Activated CD8-positive, alpha-beta T cell treated with anti-CD3 and anti-CD28 coated beads for 36 hours (primary cell): ENCODE measurements around the gene ZC3HAV1. TPM values are rescaled to one million over a fixed set of nuclear protein-coding genes. Genes with fewer than 3 reads are reported as not detected.
A peak's percentile ranks its signal among the peaks of the same experiment; 100 is the strongest.
"Not testable (repeated sequence)": the region's sequence is repeated elsewhere in the genome, so short reads cannot be mapped to it uniquely, and the experiment has no call there.

Experiments used
- ATAC-seq: fragments of 200-7000 bp; cut with Tn5 transposase; one replicate; pipeline ENCODE4 v1.10.0; 2021; ENCODE audit warnings: mild to moderate bottlenecking, moderate library complexity
- CTCF ChIA-PET: fragments of 350-600 bp; sonication (Branson Sonifier 250); formaldehyde crosslinking; loops from one replicate; lab custom pipeline; 2021; ENCODE audit warnings: antibody characterized with exemption; lab: Charles Lee
- POLR2A ChIA-PET: fragments of 350-600 bp; sonication (Branson Sonifier 250); formaldehyde crosslinking; loops from one replicate; lab custom pipeline; 2021; ENCODE audit warnings: antibody characterized with exemption; lab: Charles Lee
- DNase-seq: peaks from one replicate; pipeline ENCODE4 v3.0.0-alpha.2; 2020
- H3K27ac Mint-ChIP-seq: one replicate; pipeline ENCODE4 v1.8.0; 2021; ENCODE audit warnings: mild to moderate bottlenecking, mixed read lengths
- H3K27me3 Mint-ChIP-seq: one replicate; pipeline ENCODE4 v1.8.0; 2021; ENCODE audit warnings: mixed read lengths
- H3K36me3 Mint-ChIP-seq: one replicate; pipeline ENCODE4 v1.8.0; 2021; ENCODE audit warnings: low read depth, mixed read lengths
- H3K4me1 Mint-ChIP-seq: one replicate; pipeline ENCODE4 v1.8.0; 2021; ENCODE audit warnings: low read depth, mixed read lengths
- H3K4me3 Mint-ChIP-seq: one replicate; pipeline ENCODE4 v1.8.0; 2021; ENCODE audit warnings: mild to moderate bottlenecking, moderate library complexity, mixed read lengths
- H3K9me3 Mint-ChIP-seq: one replicate; pipeline ENCODE4 v1.8.0; 2021; ENCODE audit warnings: mixed read lengths
- CTCF ChIP-seq: fragments of 200-600 bp; IDR thresholded peaks from one replicate; pipeline ENCODE4 v1.8.0; 2022; ENCODE audit warnings: antibody characterized with exemption, mild to moderate bottlenecking
- intact Hi-C: fragments of 100-400 bp; cut with micrococcal nuclease; formaldehyde crosslinking; loops from one replicate; pipeline ENCODE4 v1.10.0; 2022
- total RNA-seq, 2 experiments: library from RNA; stranded (reverse); gene quantifications; one replicate each; pipeline ENCODE4 v1.2.3, GENCODE V29; 2021

Gene ZC3HAV1
- total RNA-seq, 2 experiments from 2014 or later: 125 to 128 TPM

- POLR2A ChIA-PET: interaction anchor here (0.6 to 3.2 kb wide), 4 partner anchors 9 to 175 kb away, joined by 3 to 10 read pairs (median 4); no protein-coding TSS in a partner anchor
These were observed 31.1 kb downstream of the ZC3HAV1 start for GRCh38 chr7:139078399-139078798.

GRCh38 chr7:139077706-139078105, 31.8 kb downstream of the ZC3HAV1 start:
- H3K4me3 Mint-ChIP-seq, DNase-seq, ATAC-seq, H3K9me3 Mint-ChIP-seq, H3K27me3 Mint-ChIP-seq: not testable (repeated sequence)
- POLR2A ChIA-PET: interaction anchor here (0.8 to 1.2 kb wide), 3 partner anchors 20 to 28 kb away, joined by 3 to 4 read pairs (median 3); no protein-coding TSS in a partner anchor
- Mint-ChIP-seq H3K4me1 (peaks cover 71% of the 10 kb centered on the region), H3K36me3 (peaks cover 82% of the 10 kb centered on the region), H3K27ac (peak overlapping the region; percentile 91)
- intact Hi-C loops: loop anchor here (10.0 kb wide), 1 partner anchor 193 kb away; no protein-coding TSS in a partner anchor
- CTCF ChIA-PET: interaction anchor here (1.7 to 3.8 kb wide), 2 partner anchors 17 to 34 kb away, joined by 3 to 37 read pairs; no protein-coding TSS in a partner anchor

More at GRCh38 chr7:139078399-139078798, 31.1 kb downstream of the ZC3HAV1 start:
- Mint-ChIP-seq H3K27ac (peak overlapping the region; percentile 91), H3K4me3 (no peak overlapping the region), H3K36me3 (peaks cover 83% of the 10 kb centered on the region), H3K27me3 (no peaks in the 10 kb centered on the region), H3K4me1 (peaks cover 73% of the 10 kb centered on the region), H3K9me3 (no peaks in the 10 kb centered on the region)
- no peak for TF ChIP-seq CTCF
- CTCF ChIA-PET: interaction anchor here (1.2 to 1.7 kb wide), 2 partner anchors 35 to 68 kb away, joined by 3 read pairs; no protein-coding TSS in a partner anchor
- ATAC-seq: no peak
- DNase-seq: no peak
- intact Hi-C loops: loop anchor here (10.0 kb wide), 1 partner anchor 194 kb away; no protein-coding TSS in a partner anchor

GRCh38 chr7:139075871-139076686, 33.4 kb downstream of the ZC3HAV1 start:
- intact Hi-C loops: loop anchor here (10.0 kb wide), 1 partner anchor 191 kb away; no protein-coding TSS in a partner anchor
- ChIA-PET POLR2A (interaction anchor here (1.0 to 3.5 kb wide), 8 partner anchors 8 to 65 kb away, joined by 3 to 15 read pairs (median 4); no protein-coding TSS in a partner anchor), CTCF (interaction anchor here (0.8 to 3.9 kb wide), 26 partner anchors 9 to 189 kb away, joined by 3 to 43 read pairs (median 8); partner anchors contain the start of gene ZC3HAV1L)
- Mint-ChIP-seq H3K36me3 (peaks cover 82% of the 10 kb centered on the region), H3K4me3 (no peak overlapping the region), H3K27me3 (no peaks in the 10 kb centered on the region), H3K4me1 (peaks cover 72% of the 10 kb centered on the region), H3K27ac (peak overlapping the region; percentile 79), H3K9me3 (no peaks in the 10 kb centered on the region)
- ATAC-seq: no peak
- no peak for TF ChIP-seq CTCF
- DNase-seq: no peak

- TF ChIP-seq CTCF: peak; percentile 80
- peaks cover 75% of the 10 kb centered on the region for H3K36me3 Mint-ChIP-seq
- CTCF ChIA-PET: interaction anchor here (0.8 to 3.9 kb wide), 41 partner anchors 10 to 321 kb away, joined by 3 to 43 read pairs (median 5); partner anchors contain the start of gene ZC3HAV1L
- H3K4me3 Mint-ChIP-seq: peak overlapping the region; percentile 37
- no peaks in the 10 kb centered on the region for H3K27me3 Mint-ChIP-seq
- peak overlapping the region; percentile 85 for H3K27ac Mint-ChIP-seq
- no peaks in the 10 kb centered on the region for H3K9me3 Mint-ChIP-seq
- ATAC-seq: peak; percentile 70
- POLR2A ChIA-PET: interaction anchor here (0.6 to 3.5 kb wide), 11 partner anchors 9 to 65 kb away, joined by 3 to 15 read pairs (median 4); no protein-coding TSS in a partner anchor
- DNase-seq: peak; percentile 80
- intact Hi-C loops: loop anchor here (10.0 kb wide), 1 partner anchor 190 kb away; no protein-coding TSS in a partner anchor
- peaks cover 62% of the 10 kb centered on the region for H3K4me1 Mint-ChIP-seq
These were observed 34.4 kb downstream of the ZC3HAV1 start for GRCh38 chr7:139075031-139075652.

GRCh38 chr7:139072796-139073195, 36.7 kb downstream of the ZC3HAV1 start:
- peaks cover 69% of the 10 kb centered on the region for H3K36me3 Mint-ChIP-seq
- no peaks in the 10 kb centered on the region for H3K9me3 Mint-ChIP-seq
- no peak for TF ChIP-seq CTCF
- ATAC-seq (no peak), DNase-seq (no peak)
- CTCF ChIA-PET: interaction anchor here (1.1 to 3.9 kb wide), 3 partner anchors 9 to 56 kb away, joined by 3 to 35 read pairs (median 3); no protein-coding TSS in a partner anchor
- POLR2A ChIA-PET: interaction anchor here (0.9 to 3.5 kb wide), 5 partner anchors 9 to 27 kb away, joined by 3 to 15 read pairs (median 4); no protein-coding TSS in a partner anchor
- no peaks in the 10 kb centered on the region for H3K27me3 Mint-ChIP-seq
- intact Hi-C loops: loop anchor here (10.0 kb wide), 1 partner anchor 188 kb away; no protein-coding TSS in a partner anchor
- H3K27ac Mint-ChIP-seq: peak overlapping the region; percentile 85
- peak overlapping the region; percentile 40 for H3K4me3 Mint-ChIP-seq
- H3K4me1 Mint-ChIP-seq: peaks cover 52% of the 10 kb centered on the region
